ENCODE measurements around the gene FAM83D. TPM values are rescaled to one million over a fixed set of nuclear protein-coding genes. Genes with fewer than 3 reads are reported as not detected.

The FAM83D gene
- total and polyA plus RNA-seq, 2 donors (not counting 1 experiment from before 2014, with no cell fraction given): 0.82 to 1.7 TPM

- peak; percentile 35 for DNase-seq
- no peak overlapping the region for H3K4me3 ChIP-seq (ENCODE audit: control extremely low read depth in 1 of 5, extremely low read depth in 1 of 5, insufficient read depth in 1 of 5, low read depth in 2 of 5, low read length in 4 of 5)
- H3K4me2 ChIP-seq (replicated peaks; ENCODE audit: low read depth, low read length, poor library complexity, severe bottlenecking): peak overlapping the region; percentile 56
- no peaks in the 10 kb centered on the region for H3K27me3 Mint-ChIP-seq
- H3K27me3 ChIP-seq (replicated peaks in 1 of 4; ENCODE audit: control extremely low read depth in 1 of 4, control insufficient read depth in 3 of 4, insufficient read depth in 4 of 4, low read length in 3 of 4): no peaks in the 10 kb centered on the region
- no peak overlapping the region for H3K9ac ChIP-seq (ENCODE audit: low read length)
- H3K27ac ChIP-seq (ENCODE audit: low read length in 2 of 2): peak overlapping the region in 1 of 2 donors; percentile 25
- intact Hi-C loops (cut with micrococcal nuclease): loop anchor here (5.0 kb wide), 2 partner anchors 67 to 147 kb away; partner anchors contain the start of gene ACTR5
- no peak overlapping the region for H2AFZ ChIP-seq (ENCODE audit: insufficient read depth, low read depth, low read length, poor library complexity, severe bottlenecking)
- peaks cover 22 to 48% of the 10 kb centered on the region in 2 donors for H3K4me1 ChIP-seq (ENCODE audit: control insufficient read depth in 2 of 2, insufficient read depth in 2 of 2, low read length in 2 of 2)
- 53% methylated on average over 14 of the region's 30 CpGs for WGBS (ENCODE audit: insufficient coverage)
- CTCF ChIA-PET: interaction anchor here (0.9 to 11.0 kb wide), 26 partner anchors 8 to 246 kb away, joined by 3 to 141 read pairs (median 5); partner anchors contain the start of genes ACTR5, DHX35 and PPP1R16B
- no peaks in the 10 kb centered on the region for H3K9me3 Mint-ChIP-seq (ENCODE audit: insufficient read depth)
- ATAC-seq (ENCODE audit: low read depth): peak; percentile 4
- peaks cover 2 to 68% of the 10 kb centered on the region in 2 experiments for H3K36me3 ChIP-seq (replicated peaks in 1 of 2; ENCODE audit: control extremely low read depth in 1 of 2, control insufficient read depth in 1 of 2, extremely low read depth in 1 of 2, insufficient read depth in 2 of 2, low read length in 1 of 2)
- peaks cover 89% of the 10 kb centered on the region for H3K79me2 ChIP-seq (ENCODE audit: control insufficient read depth, insufficient read depth, low read length)
- H3K9me3 ChIP-seq (ENCODE audit: control extremely low read depth in 1 of 3, control insufficient read depth in 2 of 3, insufficient read depth in 1 of 3, low read length in 2 of 3): peaks cover 0 to 4% (median 4%) of the 10 kb centered on the region in 3 donors
- TF ChIP-seq EZH2 (IDR thresholded peaks at IDR 0.05; ENCODE audit: borderline replicate concordance, insufficient read depth, low read depth, low read length, poor library complexity, severe bottlenecking): no peak
- peak; percentile 38 for TF ChIP-seq CTCF (IDR thresholded peaks at IDR 0.05)
- H3K4me3 Mint-ChIP-seq: peak overlapping the region; percentile 60
- peak overlapping the region; percentile 89 for H3K27ac Mint-ChIP-seq
- POLR2A ChIA-PET: interaction anchor here (3.7 kb wide), 1 partner anchor 88 kb away, joined by 43 read pairs; the partner anchor contains the start of gene PPP1R16B
- peaks cover 52% of the 10 kb centered on the region for H3K4me1 Mint-ChIP-seq
- peaks cover 29% of the 10 kb centered on the region for H4K20me1 ChIP-seq (ENCODE audit: control insufficient read depth, insufficient read depth, low read length, poor library complexity, severe bottlenecking)
Observed at GRCh38 chr20:38894091-38894847, 31.9 kb upstream of the FAM83D start.
